OCI-LY3 (cell line): ENCODE measurements around the gene FLACC1.

Experiments used
- CTCF ChIP-seq: fragments of 200-600, 300-600 bp; sonication (generic); IDR thresholded peaks from 2 replicates; pipeline ENCODE4 v1.5.1; 2014; ENCODE audit warnings: antibody characterized with exemption, low read length, low read depth
- EZH2phosphoT487 ChIP-seq: fragments of 200-600 bp; shearing (Covaris generic); IDR thresholded peaks from 2 replicates; pipeline ENCODE4 v1.6.1; 2018; ENCODE audit warnings: antibody characterized with exemption, mixed run types, low read depth

- TF ChIP-seq CTCF (no peak), EZH2phosphoT487 (no peak)
Measured at GRCh38 chr2:201378496-201379397, 21.6 kb upstream of the FLACC1 start.
